K562 (cell line): Measurements from ENCODE around the gene ZNF462. TPM values are rescaled to one million over a fixed set of nuclear protein-coding genes. Genes with fewer than 3 reads are reported as not detected.

ENCODE experiments used
- ATAC-seq: fragments of 200-7000 bp; cut with Tn5 transposase; 3 replicates; pipeline ENCODE4 v1.9.1; 2020; ENCODE audit warnings: moderate library complexity
- BruUV-seq: library from RNA; stranded (reverse); fragments of 400-500 nt; replicated peaks from 2 replicates; lab custom pipeline; 2021; lab: Mats Ljungman, UMichigan
- CTCF ChIA-PET: fragments of 300-600 bp; formaldehyde crosslinking; extraction: SDS; loops from one replicate; lab custom pipeline; 2021; ENCODE audit warnings: low intra/inter-chr PET ratio; lab: Yijun Ruan, JAX
- POLR2A ChIA-PET: fragments of 300-600, 350-650 bp; sonication (Branson Sonifier 250); formaldehyde crosslinking; extraction: SDS; loops from one replicate; lab custom pipeline; 2021; ENCODE audit warnings: antibody characterized with exemption, inconsistent platforms; lab: Yijun Ruan, JAX
- DNase-seq, 4 experiments: peaks; one replicate each; pipeline versions ENCODE4 v3.0.0 to v3.0.0-alpha.2; 2011 to 2018; ENCODE audit warnings: low spot score in 3 of 4, mixed read lengths in 3 of 4; ENCODE audit errors: extremely low read depth in 1 of 4
- FAIRE-seq: peaks from 2 replicates; lab custom pipeline; 2011; peaks lifted over from hg19 to GRCh38; lab: Jason Lieb, UNC
- H2AFZ ChIP-seq: 2 replicates; pipeline ENCODE4 v1.6.0; 2011; ENCODE audit warnings: low read depth, low read length, control low read depth, inconsistent platforms
- H3K27ac ChIP-seq: fragments of 200-600 bp; 3 replicates; pipeline ENCODE4 v1.8.0; 2011; ENCODE audit warnings: low read depth, mild to moderate bottlenecking, control low read depth, inconsistent platforms, low read length, moderate library complexity, mixed read lengths; ENCODE audit errors: extremely low read depth
- H3K27me3 ChIP-seq, 2 experiments: fragments of 300-600 bp in 1 of 2; 2 replicates in 1 of 2; 3 replicates in 1 of 2; pipeline versions ENCODE4 v1.6.0 to v1.8.0; 2011; ENCODE audit warnings: inconsistent platforms in 2 of 2, low read length in 2 of 2, mild to moderate bottlenecking in 1 of 2, mixed read lengths in 1 of 2, moderate library complexity in 1 of 2; ENCODE audit not compliant: control insufficient read depth in 2 of 2, insufficient read depth in 2 of 2
- H3K36me3 ChIP-seq: fragments of 300-600 bp; 3 replicates; pipeline ENCODE4 v1.8.0; 2011; ENCODE audit warnings: mild to moderate bottlenecking, low read length, inconsistent platforms; ENCODE audit not compliant: control insufficient read depth, insufficient read depth
- H3K4me1 ChIP-seq, 2 experiments: fragments of 200-600 bp in 1 of 2; replicated peaks in 1 of 2; 2 replicates in 1 of 2; 3 replicates in 1 of 2; pipeline versions ENCODE4 v1.5.1 to v1.8.0; 2011; ENCODE audit warnings: inconsistent platforms in 2 of 2, low read length in 2 of 2, mild to moderate bottlenecking in 1 of 2, mixed read lengths in 1 of 2, moderate library complexity in 1 of 2; ENCODE audit not compliant: control insufficient read depth in 2 of 2, insufficient read depth in 2 of 2
- H3K4me2 ChIP-seq: 2 replicates; pipeline ENCODE4 v1.6.1; 2011; ENCODE audit warnings: low read length, control low read depth, inconsistent platforms, mixed read lengths; ENCODE audit not compliant: insufficient read depth
- H3K4me3 ChIP-seq: fragments of 200-600 bp; sonication (generic), shearing (Covaris generic); 2 replicates; pipeline ENCODE4 v1.5.1; 2016; ENCODE audit warnings: control low read depth, inconsistent platforms
- H3K79me2 ChIP-seq: fragments of 200-600 bp; 3 replicates; pipeline ENCODE4 v1.8.0; 2011; ENCODE audit warnings: low read length, inconsistent platforms; ENCODE audit not compliant: control insufficient read depth, insufficient read depth
- H3K9ac ChIP-seq, 2 experiments: 2 replicates each; pipeline versions ENCODE4 v1.6.0 to v1.6.1; 2011; ENCODE audit warnings: low read depth in 2 of 2, low read length in 2 of 2, control low read depth in 1 of 2, inconsistent platforms in 1 of 2, mild to moderate bottlenecking in 1 of 2, mixed read lengths in 1 of 2; ENCODE audit not compliant: insufficient read depth in 1 of 2
- H3K9me1 ChIP-seq: one replicate; pipeline ENCODE4 v1.6.0; 2011; ENCODE audit warnings: inconsistent platforms, mild to moderate bottlenecking, low read length, moderate library complexity; ENCODE audit not compliant: control insufficient read depth, insufficient read depth
- H3K9me3 ChIP-seq: replicated peaks from 2 replicates; pipeline ENCODE4 v1.5.1; 2011; ENCODE audit warnings: low read depth, low read length, inconsistent platforms; ENCODE audit not compliant: control insufficient read depth, insufficient read depth
- H4K20me1 ChIP-seq: replicated peaks from 2 replicates; pipeline ENCODE4 v1.6.1; 2011; ENCODE audit warnings: low read length, inconsistent platforms, mixed read lengths; ENCODE audit not compliant: control insufficient read depth, insufficient read depth
- CGGBP1 ChIP-seq: fragments of 250-450 bp; sonication (Bioruptor Pico); IDR thresholded peaks from 2 replicates; pipeline ENCODE4 v1.9.0; 2021; ENCODE audit warnings: mild to moderate bottlenecking
- E2F6 ChIP-seq, 2 experiments: IDR thresholded peaks; 2 replicates each; pipeline ENCODE4 v1.6.1; 2011; ENCODE audit warnings: borderline replicate concordance in 1 of 2, control low read depth in 1 of 2, low read depth in 1 of 2, low read length in 1 of 2, mild to moderate bottlenecking in 1 of 2, mixed read lengths in 1 of 2, moderate library complexity in 1 of 2; ENCODE audit not compliant: insufficient read depth in 1 of 2, insufficient read length in 1 of 2, poor library complexity in 1 of 2, severe bottlenecking in 1 of 2; ENCODE audit errors: extremely low read depth in 1 of 2
- HDAC2 ChIP-seq: fragments of 450-650 bp; IDR thresholded peaks from 2 replicates; pipeline ENCODE4 v1.6.1; 2016; ENCODE audit warnings: mild to moderate bottlenecking
- MIER1 ChIP-seq: fragments of 450-650 bp; IDR thresholded peaks from 2 replicates; pipeline ENCODE4 v1.6.1; 2016; ENCODE audit warnings: antibody characterized with exemption, mild to moderate bottlenecking, low read depth
- MTA2 ChIP-seq: fragments of 450-650 bp; IDR thresholded peaks from 2 replicates; pipeline ENCODE4 v1.6.1; 2016; ENCODE audit warnings: low read depth
- NFIC ChIP-seq: fragments of 450-650 bp; IDR thresholded peaks from 2 replicates; pipeline ENCODE4 v1.6.1; 2017; ENCODE audit warnings: mild to moderate bottlenecking, inconsistent platforms
- TAF7 ChIP-seq: fragments of 450-650 bp; IDR thresholded peaks from 2 replicates; pipeline ENCODE4 v1.6.1; 2016; ENCODE audit warnings: missing genetic modification characterization, missing compliant biosample characterization
- WGBS: fragments of 100-300 bp; shearing (Covaris generic); methylation state at CpG from one replicate; pipeline ENCODE4 v1.1.6; 2016; ENCODE audit warnings: low coverage, mixed read lengths; ENCODE audit not compliant: insufficient coverage; ENCODE audit errors: missing lambda C conversion rate; 5-methylcytosine and 5-hydroxymethylcytosine counted together
- in situ Hi-C: fragments of 300-500 bp; cut with MboI; formaldehyde crosslinking; loops from 4 replicates; pipeline ENCODE4 v1.15.0; 2018; ENCODE audit warnings: inconsistent platforms, mixed read lengths
- intact Hi-C: fragments of 100-400 bp; cut with micrococcal nuclease; formaldehyde crosslinking; loops from 2 replicates; pipeline ENCODE4 v1.14.2; 2022
- polyA plus RNA-seq, 8 experiments: library from polyadenylated mRNA; depleted of rRNA in 4 of 8; stranded (reverse) in 5 of 8; unstranded in 3 of 8; fragments of >200 nt; fragmentation: Nextera tagmentation in 2 of 8; fragmentation: Illumina TruSeq in 1 of 8; extraction: Ambion mirVana in 2 of 8; extraction: Trizol in 1 of 8; gene quantifications; 2 replicates each; pipeline versions ENCODE4 v1.2.1 to v1.2.3, GENCODE V29; 2011 to 2014; ENCODE audit warnings: inconsistent platforms in 1 of 8, missing spikeins in 1 of 8
- total RNA-seq, 7 experiments: library from RNA; depleted of rRNA in 6 of 7; stranded (reverse); fragments of >200 nt in 6 of 7; fragmentation: Illumina TruSeq in 2 of 7; extraction: Trizol in 2 of 7; gene quantifications; 2 replicates each; pipeline versions ENCODE4 v1.2.1 to v1.2.3, GENCODE V29; 2011 to 2021; ENCODE audit warnings: low replicate concordance in 1 of 7

ZNF462 gene
- total and polyA plus RNA-seq, 9 of the 15 experiments (the other 6 are each of a cell fraction or from before 2014, with no cell fraction given), result 0.20 TPM; not detected in 8

GRCh38 chr9:106911951-106912350, 49.0 kb downstream of the ZNF462 start:
- Histone ChIP-seq H3K9me3 (no peaks in the 10 kb centered on the region; the same call in 1 of the 2 replicates), H3K27ac (no peak overlapping the region), H3K27me3 (no peaks in the 10 kb centered on the region), H3K9ac (no peak overlapping the region), H3K36me3 (no peaks in the 10 kb centered on the region), H3K9me1 (no peaks in the 10 kb centered on the region), H3K4me2 (no peak overlapping the region), H3K4me1 (no peaks in the 10 kb centered on the region), H3K4me3 (no peak overlapping the region), H3K79me2 (no peaks in the 10 kb centered on the region), H2AFZ (no peak overlapping the region), H4K20me1 (no peaks in the 10 kb centered on the region)
- DNase-seq (no peak), FAIRE-seq (no peak), ATAC-seq (no peak)
- in situ Hi-C loops (no loop called here), intact Hi-C loops (no loop called here)
- 0% methylated on average over 6 of the region's 6 CpGs for WGBS
- CTCF ChIA-PET, result no interaction called here
- BruUV-seq, result no TSS peak
- no peak for TF ChIP-seq TAF7 (tag)
- no peak for TF ChIP-seq MTA2
- TF ChIP-seq HDAC2, result no peak
- TF ChIP-seq NFIC, result no peak
- no peak for TF ChIP-seq E2F6 (IDR thresholded peaks at IDR 0.05; ENCODE audit: borderline replicate concordance in 1 of 2, extremely low read depth in 1 of 2, insufficient read depth in 1 of 2, insufficient read length in 1 of 2, low read depth in 1 of 2, low read length in 1 of 2, poor library complexity in 1 of 2, severe bottlenecking in 1 of 2)
- no peak for TF ChIP-seq MIER1
- TF ChIP-seq CGGBP1, result no peak
- POLR2A ChIA-PET, result no interaction called here
